Measurements from ENCODE around the gene TEKTIP1. TPM values are rescaled to one million over a fixed set of nuclear protein-coding genes. Genes with fewer than 3 reads are reported as not detected.

The TEKTIP1 gene
- total and polyA plus RNA-seq, 2 of the 4 experiments (the other 2 are of a cell fraction): not detected

DNA sequence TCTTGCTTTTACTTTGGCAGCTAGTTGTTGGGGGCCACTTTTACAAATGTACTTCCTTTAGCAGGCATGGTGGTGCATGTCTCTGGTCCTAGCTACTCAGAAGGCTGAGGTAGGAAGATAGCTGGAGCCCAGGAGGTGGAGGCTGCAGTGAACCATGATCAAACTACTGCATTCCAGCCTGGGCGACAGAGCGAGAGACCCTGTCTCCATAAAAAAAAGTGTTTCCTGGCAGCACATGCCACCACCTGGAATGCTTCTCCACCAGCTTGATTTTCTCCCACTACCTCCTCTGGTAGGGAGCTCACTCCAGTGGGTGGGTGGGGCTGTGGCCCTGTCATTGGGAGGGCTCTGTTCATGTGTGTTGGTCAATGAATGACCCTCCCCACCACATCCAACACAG lies 20.3 kb upstream of the TEKTIP1 start:
- H3K27me3 ChIP-seq (ENCODE audit: control insufficient read depth, insufficient read depth, low read length): no peaks in the 10 kb centered on the region
- H3K36me3 ChIP-seq (ENCODE audit: control insufficient read depth, insufficient read depth, low read length): peaks cover 18% of the 10 kb centered on the region; the same call in 1 of the 2 replicates
- H2AK9ac ChIP-seq (replicated peaks; ENCODE audit: low read depth, low read length, poor library complexity): no peak overlapping the region
- CTCF ChIA-PET: no interaction called here
- H3K14ac ChIP-seq (replicated peaks; ENCODE audit: low read depth, low read length): no peak overlapping the region
- H3K4ac ChIP-seq (ENCODE audit: low read depth, low read length): no peak overlapping the region
- H3K4me3 ChIP-seq (ENCODE audit: insufficient read depth, low read depth, low read length): no peak overlapping the region
- no peak overlapping the region for H3K56ac ChIP-seq (ENCODE audit: extremely low read depth, insufficient read depth, low read length)
- intact Hi-C loops (cut with micrococcal nuclease): no loop called here
- H4K20me1 ChIP-seq (ENCODE audit: insufficient read depth, low read length): peaks cover 99% of the 10 kb centered on the region
- H2AFZ ChIP-seq (replicated peaks; ENCODE audit: low read length, poor library complexity): no peak overlapping the region
- in situ Hi-C loops (cut with MboI; ENCODE audit: low sequenced_read_pairs): no loop called here
- H3K18ac ChIP-seq (ENCODE audit: low read depth, low read length): no peak overlapping the region
- H3K23ac ChIP-seq (ENCODE audit: low read depth, low read length): no peak overlapping the region
- dilution Hi-C loops (cut with HindIII; ENCODE audit: low sequenced_read_pairs, unreplicated experiment): no loop called here
- H4K5ac ChIP-seq (ENCODE audit: low read depth, low read length): no peak overlapping the region
- no peak overlapping the region for H3K27ac ChIP-seq (ENCODE audit: insufficient read depth, low read length)
- TF ChIP-seq SMC3 (IDR thresholded peaks at IDR 0.05; ENCODE audit: low read depth, low read length) (no peak), POLR2A (IDR thresholded peaks at IDR 0.05; ENCODE audit: low read depth, low read length) (no peak), RCOR1 (IDR thresholded peaks at IDR 0.05; ENCODE audit: insufficient replicate concordance, low read length) (no peak), NFE2L2 (IDR thresholded peaks at IDR 0.05; ENCODE audit: low read depth, low read length) (no peak), RAD21 (IDR thresholded peaks at IDR 0.05; ENCODE audit: low read length) (no peak), MXI1 (IDR thresholded peaks at IDR 0.05; ENCODE audit: borderline replicate concordance, low read depth, low read length) (no peak), CEBPB (IDR thresholded peaks at IDR 0.05; ENCODE audit: low read depth, low read length) (no peak)
- DNase-seq (no peak), ATAC-seq (ENCODE audit: low read depth) (no peak)
- H2BK5ac ChIP-seq (ENCODE audit: low read depth, low read length, poor library complexity, severe bottlenecking): no peak overlapping the region
- no peaks in the 10 kb centered on the region for H3K9me3 ChIP-seq (ENCODE audit: control insufficient read depth, insufficient read depth, low read length)
- H3K9ac ChIP-seq (ENCODE audit: low read depth, low read length): no peak overlapping the region
- H3K9me1 ChIP-seq (ENCODE audit: insufficient read depth, low read length): peaks cover 24% of the 10 kb centered on the region
- peaks cover 11% of the 10 kb centered on the region for H3K4me1 ChIP-seq (ENCODE audit: control insufficient read depth, insufficient read depth, low read length)
- no peak overlapping the region for H4K8ac ChIP-seq (ENCODE audit: low read depth in 2 of 2, low read length in 2 of 2)
- POLR2A ChIA-PET (ENCODE audit: unreplicated experiment): interaction anchor here (0.5 kb wide), 1 partner anchor 11 kb away, joined by 4 read pairs; no protein-coding TSS in a partner anchor
- H4K91ac ChIP-seq (ENCODE audit: insufficient read depth, low read depth, low read length): no peak overlapping the region
- no peak overlapping the region for H3K4me2 ChIP-seq (ENCODE audit: low read depth, low read length)
- H2BK20ac ChIP-seq (ENCODE audit: low read depth, low read length): no peak overlapping the region
- no CpG with 5 or more reads among the region's 2 CpGs for WGBS, 2 experiments (ENCODE audit: extremely low coverage in 2 of 2, insufficient read length in 1 of 2)
- H2AK5ac ChIP-seq (ENCODE audit: low read depth, low read length): no peak overlapping the region
- no TSS peak for BruUV-seq (replicated peaks)
- H2BK15ac ChIP-seq (ENCODE audit: low read depth, low read length): no peak overlapping the region
- peaks cover 15 to 94% of the 10 kb centered on the region in 2 experiments for H3K79me1 ChIP-seq (ENCODE audit: low read depth in 1 of 2, low read length in 2 of 2)
- no peak overlapping the region for H2BK120ac ChIP-seq (ENCODE audit: low read depth, low read length)

Data from IMR-90 (cell line).